GM19463 (cell line): ENCODE measurements around the gene DMD.

Source experiments
- ATAC-seq: cut with Tn5 transposase; IDR thresholded peaks from one replicate; pipeline ENCODE4 v1.9.1; 2021; ENCODE audit warnings: mild to moderate bottlenecking, moderate library complexity; ENCODE audit not compliant: unreplicated experiment

Gene DMD

DNA sequence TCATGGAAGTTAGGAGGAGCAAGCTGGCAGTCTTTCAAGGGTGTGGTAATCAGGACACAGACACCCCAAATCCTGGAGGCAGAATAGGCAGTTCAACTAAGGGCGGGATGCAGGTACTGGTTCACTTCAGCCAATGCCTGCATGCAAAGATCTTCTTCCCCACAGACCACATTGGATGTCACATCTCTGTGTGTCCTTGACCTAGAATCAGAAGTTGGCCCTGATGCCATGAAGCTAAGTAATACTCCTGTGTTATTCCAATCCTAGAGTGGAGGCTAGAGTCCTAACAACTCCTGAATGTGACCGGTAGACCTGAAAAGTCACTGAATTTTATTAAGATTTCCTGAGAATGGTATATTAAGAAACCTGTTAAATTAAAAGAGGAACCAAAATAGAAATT, 165.5 kb downstream of the DMD start:
- no peak for ATAC-seq

DNA sequence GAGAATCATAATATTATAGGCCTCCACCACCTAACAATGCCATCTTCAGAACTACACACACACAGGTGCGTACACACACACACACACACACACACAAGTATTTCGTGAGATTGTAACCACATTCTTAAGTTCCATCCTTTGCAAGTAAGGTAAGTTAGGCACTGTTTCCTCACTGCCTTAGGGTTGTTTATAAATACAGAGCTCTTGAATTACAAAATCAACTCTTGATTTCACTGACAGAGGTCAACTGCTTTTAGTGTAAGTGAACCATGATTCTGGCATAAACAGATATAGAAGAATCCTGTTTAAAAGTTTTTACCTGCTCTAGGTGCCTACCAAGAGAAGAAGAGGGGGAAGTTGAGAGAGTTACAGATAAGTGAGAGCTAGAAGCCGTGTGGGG, 166.1 kb downstream of the DMD start:
- ATAC-seq, result no peak

DNA sequence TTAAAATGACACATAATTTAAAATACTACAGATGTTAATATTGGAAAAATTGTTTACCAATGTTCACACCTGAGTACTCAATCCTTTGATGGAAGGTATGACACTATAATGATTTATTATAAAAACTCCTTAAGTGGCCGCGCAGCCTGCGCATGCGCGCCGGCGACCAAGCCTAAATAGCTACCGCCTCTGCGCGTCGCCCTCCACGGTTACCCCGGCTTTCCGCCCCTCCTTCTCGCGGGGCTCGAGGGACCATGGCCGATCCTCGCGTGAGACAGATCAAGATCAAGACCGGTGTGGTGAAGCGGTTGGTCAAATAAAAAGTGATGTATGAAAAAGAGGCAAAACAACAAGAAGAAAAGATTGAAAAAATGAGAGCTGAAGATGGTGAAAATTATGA, 170.2 kb downstream of the DMD start:
- no peak for ATAC-seq

DNA sequence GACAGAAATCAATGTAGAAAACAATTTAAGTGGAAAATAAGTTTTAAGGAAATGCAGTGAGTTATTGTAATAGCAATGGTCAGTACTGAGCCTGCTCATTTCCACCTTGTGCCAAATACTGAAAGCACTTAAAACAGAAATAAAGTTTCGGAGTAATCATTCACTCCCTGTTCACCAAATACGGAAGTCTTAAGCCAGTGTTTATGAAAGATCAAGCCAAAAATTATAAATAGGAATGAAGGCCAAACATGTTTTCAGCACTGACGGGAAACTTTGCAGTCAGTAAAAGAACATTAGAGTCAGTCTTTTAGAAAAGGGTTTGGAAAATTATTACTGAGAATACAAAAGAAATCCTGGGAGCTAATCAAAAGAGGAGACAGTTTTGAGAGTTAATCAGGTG, 178.6 kb downstream of the DMD start:
- no peak for ATAC-seq

DNA sequence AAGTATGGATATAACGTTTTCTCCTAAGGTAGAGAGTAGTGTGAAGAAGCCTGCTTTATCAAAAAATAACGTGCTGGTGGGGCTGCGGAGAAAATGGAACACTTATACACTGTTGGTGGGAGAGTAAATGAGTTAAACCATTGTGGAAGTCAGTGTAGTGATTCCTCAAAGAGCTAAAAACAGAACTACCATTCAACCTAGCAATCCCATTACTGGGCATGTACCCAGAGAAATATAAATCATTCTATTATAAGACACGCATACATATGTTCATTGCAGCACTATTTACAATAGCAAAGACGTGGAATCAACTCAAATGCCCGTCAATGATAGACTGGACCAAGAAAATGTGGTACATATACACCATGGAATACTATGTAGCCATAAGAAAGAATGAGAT, 196.4 kb downstream of the DMD start:
- no peak for ATAC-seq

DNA sequence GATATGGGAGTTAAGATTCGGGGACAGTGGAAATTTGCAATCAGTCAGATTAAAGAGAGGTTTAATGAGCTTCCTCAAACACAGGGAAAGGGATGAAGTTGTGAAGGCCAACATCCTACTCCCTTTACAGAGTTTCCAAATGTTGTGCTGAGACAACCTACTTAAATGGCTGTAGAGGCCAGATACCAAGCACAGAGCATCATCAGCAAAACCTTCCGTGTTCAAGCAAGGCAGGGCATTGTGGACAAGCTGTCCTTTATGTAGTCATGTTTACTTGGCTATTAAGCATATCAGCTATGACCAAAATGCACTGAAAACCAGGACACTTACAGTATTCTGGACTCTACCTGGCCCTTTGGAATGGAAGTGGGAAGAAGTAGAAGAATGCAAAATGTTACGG, 197.3 kb downstream of the DMD start:
- ATAC-seq, result no peak

DNA sequence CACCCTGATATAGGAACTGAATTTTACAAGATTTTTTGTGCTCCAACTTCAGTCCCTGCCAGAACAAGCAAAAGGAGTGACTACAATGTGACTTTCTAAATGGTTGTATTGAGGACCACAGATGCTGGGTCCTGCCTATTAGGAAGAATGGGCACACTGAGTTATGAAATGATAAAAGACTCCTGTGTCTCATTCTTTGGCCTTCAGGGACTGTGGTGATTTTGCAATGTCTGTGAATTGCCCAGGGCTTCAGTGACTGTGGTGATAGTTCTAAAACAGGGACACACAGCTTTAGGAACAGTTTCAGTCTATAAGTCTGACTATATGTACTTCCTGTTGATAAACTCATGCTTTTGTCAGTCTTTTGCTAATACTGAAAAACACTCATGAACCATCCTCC, 210.2 kb downstream of the DMD start:
- no peak for ATAC-seq

DNA sequence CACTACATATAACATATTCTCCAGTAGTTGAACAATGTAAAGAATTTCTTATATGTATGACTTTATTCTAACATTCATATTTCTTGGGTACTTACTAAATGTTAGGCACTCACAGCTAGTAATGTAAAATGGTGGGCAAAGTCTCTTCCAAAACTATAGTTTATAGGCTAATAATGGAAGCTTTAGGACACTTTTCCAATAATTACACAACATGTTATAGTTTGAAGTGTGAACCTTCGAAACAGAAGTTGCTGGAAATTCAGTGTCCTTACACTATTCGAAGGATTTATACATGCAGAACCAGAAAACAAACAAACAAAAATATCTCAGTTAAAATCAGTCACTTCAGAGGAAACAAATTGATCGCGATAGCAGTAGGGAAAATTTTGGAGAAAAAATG, 212.6 kb downstream of the DMD start:
- ATAC-seq, result no peak

DNA sequence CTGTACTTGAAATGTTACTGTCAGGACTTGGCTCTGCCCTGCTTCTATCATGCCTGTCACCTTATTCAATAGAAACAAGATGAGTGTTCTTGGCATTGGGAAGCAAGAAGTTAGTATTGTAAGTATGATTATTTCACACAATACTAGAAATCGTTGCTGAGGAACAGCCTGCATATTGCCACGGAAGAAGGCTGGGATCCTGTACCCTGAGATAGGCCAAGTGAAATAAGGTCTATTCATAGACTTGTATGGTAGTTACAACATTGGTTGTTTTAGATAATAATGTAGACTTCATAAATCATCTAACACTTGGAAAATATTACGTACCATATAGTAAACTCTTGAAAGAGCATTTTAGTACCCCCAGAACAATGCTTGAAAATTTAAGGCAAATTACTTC, 215.9 kb downstream of the DMD start:
- no peak for ATAC-seq

DNA sequence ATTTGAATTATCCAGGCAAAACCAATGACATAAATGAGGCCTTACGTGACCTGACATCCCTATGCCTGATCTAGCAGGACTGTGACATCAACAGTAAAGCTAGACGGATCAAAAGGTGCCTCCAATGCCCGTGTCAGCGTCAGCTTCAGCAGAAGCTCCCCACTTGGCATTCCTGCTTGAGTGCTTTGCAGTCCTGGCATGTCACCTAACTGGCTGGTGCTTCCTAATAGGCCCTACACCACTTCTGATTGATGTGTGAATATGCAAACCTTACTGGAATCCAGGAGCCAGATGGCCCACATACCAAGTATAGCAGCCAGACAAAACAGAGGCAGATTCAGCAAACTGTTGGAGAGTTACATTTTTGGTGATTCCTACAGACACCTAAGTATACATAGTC, 224.2 kb downstream of the DMD start:
- no peak for ATAC-seq

DNA sequence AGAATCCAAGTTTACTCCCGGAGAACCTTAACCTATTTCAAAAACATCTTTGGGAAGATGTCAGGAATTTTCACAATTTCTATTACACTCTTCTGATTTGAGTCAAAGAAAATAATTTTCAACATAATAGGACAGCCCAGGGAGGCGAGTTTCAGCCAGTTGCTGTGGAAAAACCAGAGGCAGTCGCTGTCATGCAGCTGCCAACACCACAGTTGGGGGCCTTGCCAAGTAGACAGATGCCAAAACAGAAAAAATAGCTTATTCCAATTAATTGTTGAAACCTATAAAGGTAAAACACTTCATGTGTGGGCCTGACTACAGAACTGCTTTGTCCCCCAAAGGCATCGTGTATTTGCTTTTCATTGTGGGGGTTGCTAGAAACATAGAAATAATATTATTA, 225.8 kb downstream of the DMD start:
- ATAC-seq, result no peak

DNA sequence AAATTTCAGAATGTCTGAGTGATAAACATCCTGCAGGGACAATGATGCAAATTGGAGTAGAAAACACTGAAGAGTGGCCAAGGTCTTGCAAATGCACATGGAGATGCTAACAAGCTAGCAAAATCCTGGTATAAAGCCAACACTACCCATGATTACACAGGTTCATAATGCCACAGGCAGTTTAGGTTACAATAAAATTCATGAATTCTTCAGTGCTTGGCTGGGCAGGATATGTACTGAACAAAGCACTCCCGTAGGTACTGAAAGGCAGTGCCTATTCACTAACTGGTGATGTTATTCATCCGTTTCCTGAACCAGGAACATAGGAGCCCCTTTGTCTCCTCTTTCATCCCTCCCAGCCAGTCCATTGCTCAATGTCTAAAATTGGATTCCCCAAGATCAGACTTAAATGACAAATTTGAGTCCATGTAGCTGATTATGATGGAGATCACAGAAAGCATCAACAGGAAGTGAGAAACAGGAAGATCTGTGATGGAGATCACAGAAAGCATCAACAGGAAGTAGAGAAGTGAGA, 244.5 kb downstream of the DMD start:
- ATAC-seq, result no peak

DNA sequence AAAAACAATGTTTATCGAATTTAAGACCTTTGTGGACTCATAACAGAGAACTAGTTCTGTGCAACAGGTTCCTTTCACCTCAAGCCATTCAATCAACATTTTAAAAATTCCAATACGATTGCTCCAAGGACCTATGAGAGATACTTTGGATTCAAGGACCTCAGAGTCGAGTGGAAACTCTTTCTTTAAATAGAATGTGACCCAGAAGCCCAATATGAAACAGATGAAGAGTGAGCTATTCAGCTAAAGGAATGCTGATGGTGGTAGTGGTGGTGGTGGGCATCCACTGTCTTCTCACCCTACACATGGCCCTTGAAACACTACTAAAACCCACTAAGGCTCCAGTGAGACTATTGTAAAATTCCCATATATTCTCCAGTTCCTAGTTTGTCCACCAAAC, 257.2 kb downstream of the DMD start:
- ATAC-seq, result no peak

DNA sequence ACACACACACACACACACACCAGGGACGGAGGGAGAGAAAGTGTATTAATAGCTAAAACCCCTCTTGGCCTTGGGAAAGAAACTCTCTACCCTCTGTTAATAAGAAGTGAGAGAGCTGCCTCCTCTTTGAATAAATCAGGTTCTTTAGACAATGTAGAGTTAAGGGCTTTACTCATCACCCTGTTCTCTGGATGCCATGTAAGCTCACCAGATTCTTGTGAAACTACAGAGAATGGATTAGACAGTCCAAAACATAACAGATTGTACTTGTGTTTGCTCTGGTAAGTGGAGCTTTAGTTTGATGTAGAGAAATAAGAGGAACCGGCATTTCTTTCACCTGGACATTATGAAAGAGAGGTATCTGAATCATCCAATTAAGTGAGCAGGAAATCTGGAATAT, 263.2 kb downstream of the DMD start:
- no peak for ATAC-seq

DNA sequence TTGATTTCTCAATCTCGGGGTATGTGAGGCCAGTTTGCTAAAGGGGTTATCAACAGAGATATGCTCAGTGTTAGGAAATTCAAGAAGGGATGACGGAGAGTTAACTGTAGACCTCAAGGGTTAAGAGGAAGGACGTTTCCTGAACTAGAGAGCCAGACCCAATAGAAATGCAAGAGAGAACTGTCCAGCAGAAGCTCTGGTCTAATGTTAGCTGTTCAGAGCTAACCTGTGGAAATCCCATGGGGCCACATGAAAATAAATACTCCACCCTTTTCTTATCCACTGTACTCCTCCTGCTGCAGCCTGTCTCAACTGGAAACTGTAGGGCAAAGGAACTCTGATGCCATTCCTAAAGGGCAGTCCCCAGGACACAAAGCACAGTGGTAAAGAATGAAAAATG, 274.3 kb downstream of the DMD start:
- ATAC-seq, result no peak

DNA sequence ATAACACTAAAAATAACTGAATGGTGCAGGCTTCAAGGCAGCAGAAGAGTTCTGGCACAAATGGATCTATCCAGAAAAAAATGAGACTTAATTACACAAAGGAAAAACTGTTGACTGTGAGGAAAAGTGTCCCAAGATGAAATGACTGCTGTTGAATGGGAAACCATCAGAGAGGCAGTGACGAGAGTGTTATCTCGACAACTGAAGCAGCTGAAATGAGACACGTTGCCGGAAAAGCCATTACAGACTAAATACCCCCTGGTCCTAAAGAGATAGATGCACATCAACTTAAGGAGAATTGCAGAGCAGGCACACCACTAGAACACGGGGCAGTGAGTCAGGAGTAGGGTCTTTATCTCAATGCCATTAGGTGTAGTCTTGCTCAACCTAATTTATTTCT, 277.8 kb downstream of the DMD start:
- ATAC-seq, result no peak

DNA sequence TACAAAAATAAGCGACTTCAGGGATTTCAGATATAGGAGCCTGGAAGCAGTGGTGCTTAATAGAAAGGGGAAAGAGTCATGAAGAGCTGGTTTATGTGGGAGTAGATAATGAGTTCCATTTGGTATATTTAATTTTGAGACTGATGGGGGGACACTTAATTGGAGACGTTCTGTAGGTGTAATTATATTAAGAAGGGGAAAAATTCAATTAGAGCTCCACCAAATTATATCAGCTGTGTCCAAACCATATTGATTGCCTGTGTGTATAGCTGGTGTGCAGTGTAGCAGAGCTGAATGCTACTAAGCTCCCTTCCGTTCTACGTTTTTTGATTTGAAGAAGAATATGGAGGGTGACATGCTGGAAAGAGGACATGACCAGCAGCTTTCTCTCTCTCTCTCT, 282.3 kb downstream of the DMD start:
- no peak for ATAC-seq

DNA sequence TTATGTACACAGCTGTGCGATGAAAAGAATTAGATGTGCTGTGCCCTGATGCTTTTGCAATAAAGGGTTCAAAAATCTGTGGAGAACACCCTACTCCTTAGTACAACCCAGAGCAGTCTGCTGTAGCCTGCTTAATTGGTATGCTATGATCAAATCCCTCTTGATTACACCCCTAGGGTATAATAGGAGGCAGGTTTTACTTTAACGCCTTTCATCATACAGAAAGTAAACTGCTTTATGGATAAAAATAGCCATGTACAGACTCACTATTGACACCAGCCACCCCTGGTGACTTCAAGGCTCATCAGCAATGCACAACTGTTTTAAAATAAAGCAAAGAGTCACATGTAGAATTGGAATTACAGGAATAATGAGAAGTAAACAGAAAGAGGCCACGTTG, 315.3 kb downstream of the DMD start:
- ATAC-seq, result no peak

DNA sequence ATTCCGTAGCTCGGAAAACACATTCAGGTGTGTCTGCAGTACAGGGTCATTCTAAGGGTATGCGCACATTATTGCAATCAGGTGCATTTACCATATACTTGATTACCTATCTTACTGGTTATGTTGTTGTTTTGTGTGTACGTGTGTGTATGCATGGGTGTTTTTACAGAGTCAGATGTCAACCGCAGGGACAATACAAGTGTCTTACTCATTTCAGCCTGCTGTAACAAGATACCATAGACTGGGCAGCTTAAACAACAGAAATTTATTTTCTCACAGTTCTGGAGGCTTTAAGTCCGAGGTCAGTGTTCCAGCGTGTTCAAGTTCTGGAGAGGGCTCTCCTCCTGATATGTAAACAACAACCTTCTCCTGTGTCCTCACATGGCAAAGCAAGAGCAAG, 316.7 kb downstream of the DMD start:
- ATAC-seq, result no peak

DNA sequence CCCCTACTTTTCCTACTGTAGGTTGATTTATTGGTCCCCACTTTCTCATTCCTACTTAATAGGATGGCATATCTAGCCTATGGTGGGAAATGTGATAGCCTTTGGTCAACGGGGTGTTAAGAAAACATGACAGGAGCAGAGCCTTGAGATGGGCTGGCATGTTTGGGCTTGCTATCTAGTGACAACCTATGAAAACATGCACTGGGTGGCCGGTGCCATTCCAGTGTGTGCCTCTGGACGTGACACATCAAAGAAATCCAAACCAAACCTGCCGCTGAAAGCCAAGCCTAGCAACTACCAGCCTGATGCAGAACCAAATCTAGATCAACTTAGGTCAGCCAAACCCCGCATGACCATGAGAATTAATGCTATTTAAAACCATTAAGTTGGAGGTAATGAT, 317.6 kb downstream of the DMD start:
- no peak for ATAC-seq

DNA sequence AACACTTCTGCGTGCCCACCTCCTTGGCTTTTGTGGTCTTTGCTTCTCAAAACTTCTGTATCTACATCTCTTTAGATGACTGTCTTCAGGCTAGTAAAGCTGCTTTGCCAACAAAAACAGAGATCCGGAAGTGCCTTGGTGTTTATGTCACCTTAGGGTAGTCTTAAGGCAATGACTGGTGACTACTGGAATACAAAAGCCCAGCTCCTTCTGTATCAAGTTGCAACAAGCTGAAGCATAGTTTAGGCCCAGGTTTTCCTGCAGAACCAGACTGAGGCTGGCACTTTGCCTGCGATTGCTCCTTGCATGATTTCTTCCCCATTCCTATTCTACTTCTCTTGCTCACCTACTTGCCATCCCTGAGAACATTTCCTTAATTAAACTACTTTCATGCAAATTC, 333.8 kb downstream of the DMD start:
- ATAC-seq, result no peak

DNA sequence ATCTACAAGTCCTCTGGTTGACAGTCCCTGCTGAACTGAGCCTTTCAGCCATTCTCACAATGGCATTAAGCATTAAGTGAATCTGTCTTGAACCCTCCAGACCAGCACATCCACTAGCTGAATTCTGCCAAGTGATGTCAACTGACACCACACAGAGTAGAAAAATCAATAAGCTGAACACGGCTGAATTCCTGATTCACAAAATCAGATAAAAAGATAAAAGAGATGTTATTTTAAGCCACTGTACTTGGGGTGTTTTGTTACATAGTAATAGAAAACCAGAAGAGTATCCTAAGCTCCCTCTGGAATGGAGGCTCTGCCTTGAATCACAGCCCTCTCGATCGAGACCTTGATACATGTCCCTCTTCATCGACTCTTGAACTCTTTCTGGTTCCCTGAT, 336.5 kb downstream of the DMD start:
- ATAC-seq, result no peak

DNA sequence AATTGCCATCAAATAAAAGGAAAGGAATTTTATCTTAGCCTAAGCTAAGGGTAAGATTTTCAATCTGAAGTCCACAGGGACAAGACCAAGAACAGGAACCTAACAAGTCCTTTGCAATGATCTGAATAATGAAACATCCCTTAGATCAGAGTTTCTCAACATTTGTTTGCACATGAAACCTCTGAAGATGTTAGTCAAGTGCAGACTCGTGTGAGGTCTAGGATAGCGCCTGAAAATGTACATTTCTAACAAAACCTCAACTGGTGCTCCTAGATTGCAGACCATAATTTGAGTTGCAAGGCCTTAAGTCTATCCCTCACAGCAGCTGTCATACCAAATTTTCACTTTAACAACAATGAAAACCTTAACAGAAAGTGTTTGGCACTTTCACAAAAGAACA, 337.6 kb downstream of the DMD start:
- ATAC-seq, result no peak

DNA sequence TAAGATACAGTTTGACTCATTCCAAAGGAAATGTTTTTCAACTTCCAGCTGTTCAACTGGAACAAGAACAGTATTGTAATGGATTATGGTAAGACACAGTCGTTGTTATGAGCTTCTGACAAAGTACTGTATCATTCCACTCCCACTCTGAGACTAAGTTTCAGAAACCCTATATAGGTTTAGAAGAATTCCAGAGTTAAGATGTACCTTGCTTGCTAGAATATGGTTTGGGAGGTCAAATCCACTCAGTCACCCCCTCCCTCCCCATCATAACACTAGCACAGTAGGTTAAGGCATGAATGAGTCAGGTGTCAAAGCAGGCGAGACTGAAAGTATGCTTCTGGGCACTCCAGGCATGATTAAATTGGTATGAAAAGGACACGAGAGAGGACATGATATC, 339.7 kb downstream of the DMD start:
- ATAC-seq, result no peak
